ENCODE data around the gene MAP7.

MAP7 gene

DNA sequence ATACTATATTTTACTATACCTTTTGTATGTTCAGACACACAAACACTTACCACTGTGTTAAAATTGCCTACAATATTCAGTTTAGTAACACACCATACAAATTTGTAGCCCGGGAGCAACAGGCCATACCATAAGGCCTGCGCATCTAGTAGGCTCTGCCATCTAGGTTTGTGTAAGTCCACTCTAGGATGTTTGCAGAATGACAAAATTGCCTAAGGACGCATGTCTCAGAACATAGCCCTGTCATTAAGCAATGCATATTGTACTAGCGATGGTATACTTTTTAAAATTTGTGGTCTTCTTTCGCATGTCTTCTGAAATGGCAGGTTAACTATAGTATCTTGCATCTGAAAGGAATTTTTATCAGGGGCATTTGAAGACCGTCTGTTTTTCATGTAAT lies 26.6 kb upstream of the MAP7 start:
- TF ChIP-seq, protein P1, sequence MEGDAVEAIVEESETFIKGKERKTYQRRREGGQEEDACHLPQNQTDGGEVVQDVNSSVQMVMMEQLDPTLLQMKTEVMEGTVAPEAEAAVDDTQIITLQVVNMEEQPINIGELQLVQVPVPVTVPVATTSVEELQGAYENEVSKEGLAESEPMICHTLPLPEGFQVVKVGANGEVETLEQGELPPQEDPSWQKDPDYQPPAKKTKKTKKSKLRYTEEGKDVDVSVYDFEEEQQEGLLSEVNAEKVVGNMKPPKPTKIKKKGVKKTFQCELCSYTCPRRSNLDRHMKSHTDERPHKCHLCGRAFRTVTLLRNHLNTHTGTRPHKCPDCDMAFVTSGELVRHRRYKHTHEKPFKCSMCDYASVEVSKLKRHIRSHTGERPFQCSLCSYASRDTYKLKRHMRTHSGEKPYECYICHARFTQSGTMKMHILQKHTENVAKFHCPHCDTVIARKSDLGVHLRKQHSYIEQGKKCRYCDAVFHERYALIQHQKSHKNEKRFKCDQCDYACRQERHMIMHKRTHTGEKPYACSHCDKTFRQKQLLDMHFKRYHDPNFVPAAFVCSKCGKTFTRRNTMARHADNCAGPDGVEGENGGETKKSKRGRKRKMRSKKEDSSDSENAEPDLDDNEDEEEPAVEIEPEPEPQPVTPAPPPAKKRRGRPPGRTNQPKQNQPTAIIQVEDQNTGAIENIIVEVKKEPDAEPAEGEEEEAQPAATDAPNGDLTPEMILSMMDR (IDR thresholded peaks at IDR 0.05; ENCODE audit: control insufficient read depth, insufficient read depth, low read depth, low read length, missing control alignments): no peak
- no peak overlapping the region for H3K4me3 ChIP-seq (ENCODE audit: control insufficient read depth, low read depth, low read length)
- no peak for DNase-seq (ENCODE audit: low read depth)

DNA sequence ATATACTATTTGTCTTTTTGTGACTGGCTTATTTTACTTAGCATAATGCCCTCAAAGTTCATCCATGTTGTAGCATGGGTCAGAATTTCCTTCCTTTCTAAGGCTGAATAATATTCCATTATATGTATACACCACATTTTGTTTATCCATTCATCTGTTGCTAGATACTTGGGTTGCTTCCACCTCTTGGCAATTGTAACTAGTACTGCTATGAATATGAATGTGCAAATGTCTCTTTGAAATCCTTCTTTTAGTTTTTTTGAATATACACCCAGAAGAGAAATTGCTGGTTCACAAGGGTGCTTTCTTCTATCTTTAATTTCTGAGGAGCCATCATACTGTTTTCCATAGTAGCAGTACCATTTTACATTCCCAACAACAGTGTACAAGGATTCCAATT lies 21.3 kb upstream of the MAP7 start:
- TF ChIP-seq, protein P1 (IDR thresholded peaks at IDR 0.05; ENCODE audit: control insufficient read depth, insufficient read depth, low read depth, low read length, missing control alignments): no peak
- no peak overlapping the region for H3K4me3 ChIP-seq (ENCODE audit: control insufficient read depth, low read depth, low read length)
- no peak for DNase-seq (ENCODE audit: low read depth)

DNA sequence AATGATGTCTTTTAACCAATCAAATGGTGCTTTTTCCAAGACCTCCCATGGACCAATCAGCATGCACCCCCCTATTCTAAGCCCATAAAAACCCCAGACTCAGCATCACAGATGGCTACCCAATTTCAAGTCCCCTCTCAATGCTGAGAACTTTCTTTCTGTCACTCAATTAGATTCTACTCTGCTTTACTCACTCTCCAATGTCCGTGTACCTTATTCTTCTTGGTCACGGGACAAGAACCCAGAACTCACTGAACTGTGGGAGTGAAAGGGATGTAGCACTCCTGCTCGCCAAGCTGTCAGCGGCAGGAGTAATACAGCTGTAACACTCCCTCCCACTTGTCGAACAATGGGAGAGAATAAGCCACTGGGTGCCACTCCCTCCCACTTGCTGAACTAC lies 20.8 kb upstream of the MAP7 start:
- TF ChIP-seq, protein P1 (IDR thresholded peaks at IDR 0.05; ENCODE audit: control insufficient read depth, insufficient read depth, low read depth, low read length, missing control alignments): no peak

DNA sequence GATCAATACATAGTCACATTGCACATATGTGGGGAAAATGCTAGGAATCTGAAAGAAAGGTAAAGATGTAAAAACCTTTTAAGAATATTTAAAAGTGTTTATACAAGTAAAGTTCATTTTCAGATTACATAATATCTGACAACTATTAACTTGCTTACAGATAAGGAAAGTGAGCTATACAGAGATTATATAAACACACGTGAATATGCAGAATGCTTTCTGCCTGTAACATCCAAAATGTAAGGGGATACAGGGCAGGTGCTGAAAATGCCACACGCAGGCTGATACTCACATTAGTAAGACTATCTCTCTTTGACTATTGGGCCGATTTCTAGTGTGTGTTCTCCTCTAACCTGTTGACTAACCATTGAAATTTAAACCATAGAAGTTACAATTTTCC lies 17.9 kb upstream of the MAP7 start:
- TF ChIP-seq, protein P1 (IDR thresholded peaks at IDR 0.05; ENCODE audit: control insufficient read depth, insufficient read depth, low read depth, low read length, missing control alignments): no peak
- no peak overlapping the region for H3K4me3 ChIP-seq (ENCODE audit: control insufficient read depth, low read depth, low read length)
- no peak for DNase-seq (ENCODE audit: low read depth)

More for the DNA sequence above, 20.8 kb upstream of the MAP7 start:
- DNase-seq (ENCODE audit: low read depth): no peak
- no peak overlapping the region for H3K4me3 ChIP-seq (ENCODE audit: control insufficient read depth, low read depth, low read length)

DNA sequence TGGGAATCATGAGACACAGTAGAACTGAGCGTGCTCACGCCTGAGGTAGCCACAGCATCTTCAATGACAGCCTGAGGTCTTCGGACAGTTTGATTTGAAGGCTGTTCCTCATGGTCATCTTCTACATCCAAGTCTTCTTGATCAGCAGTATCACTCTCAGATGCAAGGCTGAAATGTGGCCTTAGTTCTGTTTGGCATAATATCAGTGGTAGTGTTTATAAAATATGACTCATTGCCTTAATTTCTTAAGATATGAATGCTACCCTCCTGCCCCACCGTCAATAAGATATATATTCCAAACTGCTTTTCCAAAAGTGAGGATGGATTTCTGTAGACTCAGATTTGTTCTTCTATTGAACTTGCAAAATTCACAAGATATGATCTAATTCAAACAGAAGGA lies 17.5 kb upstream of the MAP7 start:
- no peak overlapping the region for H3K4me3 ChIP-seq (ENCODE audit: control insufficient read depth, low read depth, low read length)
- TF ChIP-seq, protein P1 (IDR thresholded peaks at IDR 0.05; ENCODE audit: control insufficient read depth, insufficient read depth, low read depth, low read length, missing control alignments): no peak
- DNase-seq (ENCODE audit: low read depth): no peak

DNA sequence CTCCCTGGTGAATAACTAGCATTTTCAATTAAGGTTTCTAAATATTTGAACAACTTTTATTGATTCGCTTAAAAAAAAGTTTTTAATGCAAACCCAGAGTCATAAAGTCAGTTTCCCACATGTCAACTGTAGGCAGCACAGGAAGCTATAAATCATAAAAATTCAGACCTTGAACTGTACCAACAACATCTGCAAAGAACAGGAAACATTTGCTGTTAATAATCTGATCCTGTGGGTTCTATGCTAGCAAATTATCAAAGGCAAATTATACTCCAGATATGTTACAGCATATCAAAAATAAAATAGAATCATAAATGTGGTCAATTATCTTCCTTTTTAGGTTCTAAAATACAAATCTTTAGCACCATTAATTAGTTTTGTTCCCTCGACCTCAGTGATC lies 16.6 kb upstream of the MAP7 start:
- TF ChIP-seq, protein P1 (IDR thresholded peaks at IDR 0.05; ENCODE audit: control insufficient read depth, insufficient read depth, low read depth, low read length, missing control alignments): no peak
- no peak overlapping the region for H3K4me3 ChIP-seq (ENCODE audit: control insufficient read depth, low read depth, low read length)
- no peak for DNase-seq (ENCODE audit: low read depth)

DNA sequence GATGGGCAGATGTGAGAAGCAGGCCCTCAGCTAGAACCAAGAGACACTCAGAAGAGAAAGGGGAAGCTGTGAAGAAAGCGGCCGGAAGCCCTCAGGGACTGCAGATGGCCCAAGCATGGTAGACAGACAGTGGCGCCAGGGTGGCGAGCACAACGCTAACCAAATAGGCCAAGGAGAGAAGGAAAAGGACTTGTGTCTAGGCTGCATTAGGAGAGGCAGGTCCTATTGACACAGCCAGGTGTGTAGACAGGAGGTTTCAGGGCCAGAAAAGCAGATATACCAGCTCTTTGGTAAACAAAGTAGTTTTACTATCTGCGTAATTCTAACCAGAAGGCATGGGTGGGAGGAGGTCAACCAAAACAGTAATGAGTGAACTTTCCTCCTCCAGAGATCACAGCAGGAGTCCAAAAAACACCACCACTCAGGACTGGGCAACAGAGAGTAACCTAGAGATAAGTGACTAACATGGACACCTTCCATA lies 15.8 kb upstream of the MAP7 start:
- no peak overlapping the region for H3K4me3 ChIP-seq (ENCODE audit: control insufficient read depth, low read depth, low read length)
- DNase-seq (ENCODE audit: low read depth): no peak
- TF ChIP-seq, protein P1 (IDR thresholded peaks at IDR 0.05; ENCODE audit: control insufficient read depth, insufficient read depth, low read depth, low read length, missing control alignments): no peak

All from AG09309 (cell line).